ENCODE data around the gene C11orf24.
A peak's percentile ranks its signal among the peaks of the same experiment; 100 is the strongest.

Gene C11orf24

DNA sequence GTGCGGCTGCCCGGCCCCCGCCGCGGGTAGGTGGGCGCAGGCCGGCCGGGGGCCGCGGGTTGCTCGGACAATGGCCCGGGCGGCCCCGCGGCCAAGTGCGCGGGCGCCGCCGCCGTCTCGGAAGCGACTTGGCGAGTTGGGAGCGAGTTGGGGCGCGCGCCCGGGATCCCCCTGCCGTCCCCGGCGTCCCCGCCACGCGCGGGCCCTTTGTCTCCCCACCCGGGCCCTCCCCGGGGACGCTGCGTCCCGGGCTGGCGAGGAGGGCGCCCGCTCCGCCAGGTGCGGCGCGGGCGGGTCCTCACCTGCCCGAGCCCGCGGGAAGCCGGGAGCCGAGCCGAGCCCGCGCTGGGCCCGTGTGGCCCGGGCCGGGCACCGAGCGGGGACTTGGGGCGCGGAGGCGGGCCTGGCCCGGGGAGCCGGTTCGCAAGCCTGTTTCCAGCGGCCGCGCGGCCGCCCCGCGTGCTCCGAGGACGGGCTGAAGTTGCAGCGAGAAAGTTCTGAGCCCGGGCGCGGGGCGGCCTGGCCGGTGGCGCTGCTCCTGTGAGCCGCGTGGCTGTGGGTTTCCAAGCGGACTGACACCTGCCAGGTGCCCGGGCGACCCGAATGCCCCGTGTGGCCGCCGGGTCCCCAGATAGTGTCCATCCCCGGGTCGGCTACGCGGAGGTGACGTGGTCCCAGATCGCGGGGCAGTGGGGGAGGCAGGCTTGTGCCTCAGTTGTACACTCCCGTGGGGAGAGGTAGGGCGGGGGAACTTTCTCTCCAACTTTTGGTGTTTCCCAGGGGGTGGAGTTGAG is 41.2 kb upstream of the C11orf24 start:
- TF ChIP-seq, protein P1, sequence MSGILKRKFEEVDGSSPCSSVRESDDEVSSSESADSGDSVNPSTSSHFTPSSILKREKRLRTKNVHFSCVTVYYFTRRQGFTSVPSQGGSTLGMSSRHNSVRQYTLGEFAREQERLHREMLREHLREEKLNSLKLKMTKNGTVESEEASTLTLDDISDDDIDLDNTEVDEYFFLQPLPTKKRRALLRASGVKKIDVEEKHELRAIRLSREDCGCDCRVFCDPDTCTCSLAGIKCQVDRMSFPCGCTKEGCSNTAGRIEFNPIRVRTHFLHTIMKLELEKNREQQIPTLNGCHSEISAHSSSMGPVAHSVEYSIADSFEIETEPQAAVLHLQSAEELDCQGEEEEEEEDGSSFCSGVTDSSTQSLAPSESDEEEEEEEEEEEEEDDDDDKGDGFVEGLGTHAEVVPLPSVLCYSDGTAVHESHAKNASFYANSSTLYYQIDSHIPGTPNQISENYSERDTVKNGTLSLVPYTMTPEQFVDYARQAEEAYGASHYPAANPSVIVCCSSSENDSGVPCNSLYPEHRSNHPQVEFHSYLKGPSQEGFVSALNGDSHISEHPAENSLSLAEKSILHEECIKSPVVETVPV (CRISPR knock-in tag; IDR thresholded peaks at IDR 0.05), result no peak
- no peak for TF ChIP-seq BACH2 (CRISPR knock-in tag; IDR thresholded peaks at IDR 0.05; ENCODE audit: borderline replicate concordance)
- TF ChIP-seq GLIS3 (CRISPR knock-in tag; IDR thresholded peaks at IDR 0.05), result no peak
- TF ChIP-seq ZNF8 (CRISPR knock-in tag; IDR thresholded peaks at IDR 0.05), result no peak
- no peak for TF ChIP-seq ZNF70 (CRISPR knock-in tag; IDR thresholded peaks at IDR 0.05)
- no peak for TF ChIP-seq ZFP3 (CRISPR knock-in tag; IDR thresholded peaks at IDR 0.05)
- no peak for TF ChIP-seq PPARA (CRISPR knock-in tag; IDR thresholded peaks at IDR 0.05; ENCODE audit: borderline replicate concordance)
- TF ChIP-seq ISL1 (CRISPR knock-in tag; IDR thresholded peaks at IDR 0.05), result no peak
- no peak for TF ChIP-seq TCF4 (CRISPR knock-in tag; IDR thresholded peaks at IDR 0.05; ENCODE audit: borderline replicate concordance)
- TF ChIP-seq ESRRG (CRISPR knock-in tag; IDR thresholded peaks at IDR 0.05), result no peak
- TF ChIP-seq TOX (CRISPR knock-in tag; IDR thresholded peaks at IDR 0.05; ENCODE audit: borderline replicate concordance), result no peak
- TF ChIP-seq, protein P2, sequence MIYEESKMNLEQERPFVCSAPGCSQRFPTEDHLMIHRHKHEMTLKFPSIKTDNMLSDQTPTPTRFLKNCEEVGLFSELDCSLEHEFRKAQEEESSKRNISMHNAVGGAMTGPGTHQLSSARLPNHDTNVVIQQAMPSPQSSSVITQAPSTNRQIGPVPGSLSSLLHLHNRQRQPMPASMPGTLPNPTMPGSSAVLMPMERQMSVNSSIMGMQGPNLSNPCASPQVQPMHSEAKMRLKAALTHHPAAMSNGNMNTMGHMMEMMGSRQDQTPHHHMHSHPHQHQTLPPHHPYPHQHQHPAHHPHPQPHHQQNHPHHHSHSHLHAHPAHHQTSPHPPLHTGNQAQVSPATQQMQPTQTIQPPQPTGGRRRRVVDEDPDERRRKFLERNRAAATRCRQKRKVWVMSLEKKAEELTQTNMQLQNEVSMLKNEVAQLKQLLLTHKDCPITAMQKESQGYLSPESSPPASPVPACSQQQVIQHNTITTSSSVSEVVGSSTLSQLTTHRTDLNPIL (CRISPR knock-in tag; IDR thresholded peaks at IDR 0.05; ENCODE audit: low read depth), result no peak
- TF ChIP-seq ARNTL (CRISPR knock-in tag; IDR thresholded peaks at IDR 0.05; ENCODE audit: borderline replicate concordance, low read depth), result no peak
- TF ChIP-seq, protein P3, sequence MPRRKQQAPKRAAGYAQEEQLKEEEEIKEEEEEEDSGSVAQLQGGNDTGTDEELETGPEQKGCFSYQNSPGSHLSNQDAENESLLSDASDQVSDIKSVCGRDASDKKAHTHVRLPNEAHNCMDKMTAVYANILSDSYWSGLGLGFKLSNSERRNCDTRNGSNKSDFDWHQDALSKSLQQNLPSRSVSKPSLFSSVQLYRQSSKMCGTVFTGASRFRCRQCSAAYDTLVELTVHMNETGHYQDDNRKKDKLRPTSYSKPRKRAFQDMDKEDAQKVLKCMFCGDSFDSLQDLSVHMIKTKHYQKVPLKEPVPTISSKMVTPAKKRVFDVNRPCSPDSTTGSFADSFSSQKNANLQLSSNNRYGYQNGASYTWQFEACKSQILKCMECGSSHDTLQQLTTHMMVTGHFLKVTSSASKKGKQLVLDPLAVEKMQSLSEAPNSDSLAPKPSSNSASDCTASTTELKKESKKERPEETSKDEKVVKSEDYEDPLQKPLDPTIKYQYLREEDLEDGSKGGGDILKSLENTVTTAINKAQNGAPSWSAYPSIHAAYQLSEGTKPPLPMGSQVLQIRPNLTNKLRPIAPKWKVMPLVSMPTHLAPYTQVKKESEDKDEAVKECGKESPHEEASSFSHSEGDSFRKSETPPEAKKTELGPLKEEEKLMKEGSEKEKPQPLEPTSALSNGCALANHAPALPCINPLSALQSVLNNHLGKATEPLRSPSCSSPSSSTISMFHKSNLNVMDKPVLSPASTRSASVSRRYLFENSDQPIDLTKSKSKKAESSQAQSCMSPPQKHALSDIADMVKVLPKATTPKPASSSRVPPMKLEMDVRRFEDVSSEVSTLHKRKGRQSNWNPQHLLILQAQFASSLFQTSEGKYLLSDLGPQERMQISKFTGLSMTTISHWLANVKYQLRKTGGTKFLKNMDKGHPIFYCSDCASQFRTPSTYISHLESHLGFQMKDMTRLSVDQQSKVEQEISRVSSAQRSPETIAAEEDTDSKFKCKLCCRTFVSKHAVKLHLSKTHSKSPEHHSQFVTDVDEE (CRISPR knock-in tag; IDR thresholded peaks at IDR 0.05), result no peak
- TF ChIP-seq ZNF565 (CRISPR knock-in tag; conservative IDR thresholded peaks at IDR 0.05; ENCODE audit: low read depth), result no peak
- ATAC-seq, result peak; percentile 19

DNA sequence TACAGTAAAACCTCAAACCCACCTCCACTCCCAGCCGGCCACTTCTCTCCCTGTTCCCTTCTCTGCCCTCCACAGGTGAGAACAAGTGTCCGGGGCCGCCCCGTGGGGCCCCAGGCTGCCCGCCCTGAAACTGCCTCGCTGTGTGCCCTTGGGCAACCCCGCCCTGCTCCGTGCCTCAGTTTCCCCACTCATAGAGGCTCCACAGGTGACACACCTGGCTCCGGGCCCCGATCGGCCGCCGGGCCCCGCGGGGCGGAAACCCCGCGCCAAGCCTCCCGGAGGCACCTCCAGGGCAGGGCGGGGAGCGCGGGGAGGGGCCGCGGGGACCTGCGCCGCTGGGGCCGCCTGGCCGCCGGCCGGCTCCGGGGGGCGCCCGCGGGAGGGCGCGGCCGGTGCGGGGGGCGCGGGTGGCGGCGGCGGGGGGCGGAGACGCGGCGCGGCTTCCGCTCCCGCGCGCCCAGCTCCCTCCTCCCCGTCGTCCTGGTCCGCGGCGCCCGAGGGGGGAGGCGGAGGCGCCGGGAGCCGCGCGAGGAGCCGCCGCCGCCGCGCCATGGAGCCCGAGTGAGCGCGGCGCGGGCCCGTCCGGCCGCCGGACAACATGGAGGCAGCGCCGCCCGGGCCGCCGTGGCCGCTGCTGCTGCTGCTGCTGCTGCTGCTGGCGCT is 40.5 kb upstream of the C11orf24 start, which contains the start of gene LRP5:
LRP5 (plus strand) TSS at position 475 of the 663 bp plus-strand sequence; CDS start at position 599, 124 bp downstream.
- peak; percentile 9; the same call in 1 of the 3 replicates for ATAC-seq
- TF ChIP-seq, protein P1 (CRISPR knock-in tag; IDR thresholded peaks at IDR 0.05), result no peak
- TF ChIP-seq TCF4 (CRISPR knock-in tag; IDR thresholded peaks at IDR 0.05; ENCODE audit: borderline replicate concordance) (no peak), ISL1 (CRISPR knock-in tag; IDR thresholded peaks at IDR 0.05) (no peak), OSR1 (CRISPR knock-in tag; IDR thresholded peaks at IDR 0.05) (no peak), RARB (CRISPR knock-in tag; IDR thresholded peaks at IDR 0.05) (no peak), CSDC2 (CRISPR knock-in tag; IDR thresholded peaks at IDR 0.05) (no peak), ZFP30 (CRISPR knock-in tag; IDR thresholded peaks at IDR 0.05) (no peak), SNAI2 (CRISPR knock-in tag; IDR thresholded peaks at IDR 0.05) (no peak), ESRRG (CRISPR knock-in tag; IDR thresholded peaks at IDR 0.05) (no peak), ZNF565 (CRISPR knock-in tag; conservative IDR thresholded peaks at IDR 0.05; ENCODE audit: low read depth) (no peak), GLIS3 (CRISPR knock-in tag; IDR thresholded peaks at IDR 0.05) (no peak), ARNTL (CRISPR knock-in tag; IDR thresholded peaks at IDR 0.05; ENCODE audit: borderline replicate concordance, low read depth) (no peak), ZNF8 (CRISPR knock-in tag; IDR thresholded peaks at IDR 0.05) (no peak), BACH2 (CRISPR knock-in tag; IDR thresholded peaks at IDR 0.05; ENCODE audit: borderline replicate concordance) (no peak), ZC3H10 (CRISPR knock-in tag; IDR thresholded peaks at IDR 0.05) (no peak), ZFP3 (CRISPR knock-in tag; IDR thresholded peaks at IDR 0.05) (no peak), ZNF70 (CRISPR knock-in tag; IDR thresholded peaks at IDR 0.05) (no peak)
- TF ChIP-seq, protein P3 (CRISPR knock-in tag; IDR thresholded peaks at IDR 0.05), result no peak
- TF ChIP-seq, protein P4, sequence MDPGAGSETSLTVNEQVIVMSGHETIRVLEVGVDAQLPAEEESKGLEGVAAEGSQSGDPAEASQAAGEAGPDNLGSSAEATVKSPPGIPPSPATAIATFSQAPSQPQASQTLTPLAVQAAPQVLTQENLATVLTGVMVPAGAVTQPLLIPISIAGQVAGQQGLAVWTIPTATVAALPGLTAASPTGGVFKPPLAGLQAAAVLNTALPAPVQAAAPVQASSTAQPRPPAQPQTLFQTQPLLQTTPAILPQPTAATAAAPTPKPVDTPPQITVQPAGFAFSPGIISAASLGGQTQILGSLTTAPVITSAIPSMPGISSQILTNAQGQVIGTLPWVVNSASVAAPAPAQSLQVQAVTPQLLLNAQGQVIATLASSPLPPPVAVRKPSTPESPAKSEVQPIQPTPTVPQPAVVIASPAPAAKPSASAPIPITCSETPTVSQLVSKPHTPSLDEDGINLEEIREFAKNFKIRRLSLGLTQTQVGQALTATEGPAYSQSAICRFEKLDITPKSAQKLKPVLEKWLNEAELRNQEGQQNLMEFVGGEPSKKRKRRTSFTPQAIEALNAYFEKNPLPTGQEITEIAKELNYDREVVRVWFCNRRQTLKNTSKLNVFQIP (CRISPR knock-in tag; IDR thresholded peaks at IDR 0.05; ENCODE audit: borderline replicate concordance, low read depth), result no peak
- TF ChIP-seq, protein P5, sequence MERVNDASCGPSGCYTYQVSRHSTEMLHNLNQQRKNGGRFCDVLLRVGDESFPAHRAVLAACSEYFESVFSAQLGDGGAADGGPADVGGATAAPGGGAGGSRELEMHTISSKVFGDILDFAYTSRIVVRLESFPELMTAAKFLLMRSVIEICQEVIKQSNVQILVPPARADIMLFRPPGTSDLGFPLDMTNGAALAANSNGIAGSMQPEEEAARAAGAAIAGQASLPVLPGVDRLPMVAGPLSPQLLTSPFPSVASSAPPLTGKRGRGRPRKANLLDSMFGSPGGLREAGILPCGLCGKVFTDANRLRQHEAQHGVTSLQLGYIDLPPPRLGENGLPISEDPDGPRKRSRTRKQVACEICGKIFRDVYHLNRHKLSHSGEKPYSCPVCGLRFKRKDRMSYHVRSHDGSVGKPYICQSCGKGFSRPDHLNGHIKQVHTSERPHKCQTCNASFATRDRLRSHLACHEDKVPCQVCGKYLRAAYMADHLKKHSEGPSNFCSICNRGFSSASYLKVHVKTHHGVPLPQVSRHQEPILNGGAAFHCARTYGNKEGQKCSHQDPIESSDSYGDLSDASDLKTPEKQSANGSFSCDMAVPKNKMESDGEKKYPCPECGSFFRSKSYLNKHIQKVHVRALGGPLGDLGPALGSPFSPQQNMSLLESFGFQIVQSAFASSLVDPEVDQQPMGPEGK (CRISPR knock-in tag; IDR thresholded peaks at IDR 0.05; ENCODE audit: borderline replicate concordance), result no peak

All from SK-N-SH treated with all-trans-retinoic acid at 6 μM for 48 hours (cell line).